HuH-7.5 (cell line): ENCODE measurements around the gene GATM.
"Not testable (repeated sequence)": the region's sequence is repeated elsewhere in the genome, so short reads cannot be mapped to it uniquely, and the experiment has no call there.

Experiments
- DNase-seq: peaks from one replicate; pipeline ENCODE4 v3.0.0; 2011; ENCODE audit warnings: low spot score

GATM gene

DNA sequence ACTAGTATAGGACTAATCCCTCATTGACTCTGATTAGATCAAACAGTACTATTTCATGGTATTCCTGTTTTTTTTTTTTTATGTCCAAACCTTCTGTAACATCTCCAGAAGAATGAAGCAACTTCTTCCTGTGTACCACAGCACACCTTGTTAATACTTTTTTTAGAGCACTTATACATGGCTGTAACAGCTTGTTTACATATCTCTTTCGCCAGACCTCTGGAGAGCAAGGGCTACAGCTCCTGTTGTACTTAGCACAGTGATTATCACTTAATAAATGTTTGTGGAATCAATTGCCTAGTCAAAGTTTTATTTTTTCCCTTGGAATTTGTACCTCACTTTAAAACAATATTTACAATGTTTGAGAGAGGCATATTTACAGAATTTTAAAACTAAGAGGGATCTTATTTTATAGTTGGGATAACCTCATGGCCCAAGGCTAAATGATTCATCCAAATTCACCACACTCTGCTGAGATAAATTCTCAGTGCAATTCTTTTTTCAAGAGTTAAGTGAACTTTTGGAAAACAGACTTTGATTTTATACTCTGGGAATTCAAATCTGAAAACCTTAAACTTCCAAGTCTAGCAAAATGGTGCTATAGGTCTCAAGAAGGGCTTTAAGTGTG, 9.2 kb upstream of the GATM start:
- DNase-seq: no peak

- no peak for DNase-seq
Observed at GRCh38 chr15:45386974-45387373, 8.6 kb upstream of the GATM start.

DNA sequence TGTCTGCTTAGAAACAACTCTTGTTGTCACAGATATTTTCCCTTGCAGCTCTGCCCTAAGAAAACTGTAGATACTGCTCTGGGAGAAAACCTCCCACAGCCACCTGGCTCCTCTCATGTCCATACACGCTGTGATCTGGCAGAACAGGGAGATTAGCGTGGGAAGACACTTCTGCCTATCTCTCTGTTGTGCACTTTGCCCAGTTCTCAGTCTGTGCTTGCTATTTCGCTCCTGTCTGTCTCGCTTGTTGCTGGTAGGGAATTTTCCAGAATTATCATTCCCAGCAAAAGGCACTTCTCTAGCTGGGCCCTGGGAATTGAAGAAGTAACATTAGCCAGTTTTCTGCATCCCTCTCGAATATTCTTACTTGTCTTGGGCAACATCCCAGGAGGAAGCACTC, 8.1 kb upstream of the GATM start:
- no peak for DNase-seq

GRCh38 chr15:45385590-45385989, 7.2 kb upstream of the GATM start:
- DNase-seq: no peak

DNA sequence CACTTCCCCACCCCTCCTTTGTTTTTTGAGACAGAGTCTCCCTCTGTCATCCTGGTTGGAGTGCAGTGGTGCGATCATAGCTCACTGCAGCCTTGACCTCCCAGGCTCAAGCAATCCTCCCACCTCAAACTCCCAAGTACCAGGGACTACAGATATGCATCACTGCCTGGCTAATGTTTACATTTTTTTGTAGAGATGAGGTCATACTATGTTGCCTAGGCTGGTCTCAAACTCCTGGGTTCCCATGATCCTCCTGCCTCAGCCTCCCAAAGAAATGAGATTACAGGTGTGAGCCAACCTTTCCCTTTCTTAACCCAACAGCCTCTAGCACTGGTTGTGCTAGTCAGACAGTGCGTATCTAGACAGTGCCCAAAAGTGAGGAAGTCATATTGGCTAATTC, 6.4 kb upstream of the GATM start:
- no peak for DNase-seq

GRCh38 chr15:45378913-45379262, 544 bp upstream of the GATM start:
- no peak for DNase-seq

DNA sequence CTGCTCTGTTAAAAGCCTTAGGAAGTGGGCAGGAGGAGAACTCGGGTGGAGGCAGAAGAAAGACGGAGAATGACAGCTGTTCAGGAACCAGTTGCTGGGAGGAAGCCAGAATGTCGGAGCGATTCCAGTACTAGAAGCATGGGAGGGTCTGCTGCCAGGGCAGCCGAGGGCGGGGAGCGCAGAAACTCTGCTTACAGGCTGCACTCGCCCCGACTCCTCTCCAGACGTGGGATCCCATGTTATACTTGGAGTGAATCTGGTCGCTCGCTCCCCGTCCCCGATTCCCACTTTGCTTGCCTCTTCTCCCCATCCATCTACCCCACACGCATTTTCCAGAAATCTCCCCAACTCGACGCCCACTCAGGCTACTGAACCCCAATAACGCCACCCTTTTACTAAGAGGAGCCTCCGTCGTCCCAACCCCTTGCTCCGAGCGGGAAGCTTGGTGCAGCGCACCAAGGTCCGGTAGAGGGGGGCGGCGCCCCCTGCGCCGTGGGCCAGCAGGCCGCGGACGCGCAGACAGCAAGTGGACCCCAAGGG, 665 bp downstream of the GATM start:
- no peak for DNase-seq

DNA sequence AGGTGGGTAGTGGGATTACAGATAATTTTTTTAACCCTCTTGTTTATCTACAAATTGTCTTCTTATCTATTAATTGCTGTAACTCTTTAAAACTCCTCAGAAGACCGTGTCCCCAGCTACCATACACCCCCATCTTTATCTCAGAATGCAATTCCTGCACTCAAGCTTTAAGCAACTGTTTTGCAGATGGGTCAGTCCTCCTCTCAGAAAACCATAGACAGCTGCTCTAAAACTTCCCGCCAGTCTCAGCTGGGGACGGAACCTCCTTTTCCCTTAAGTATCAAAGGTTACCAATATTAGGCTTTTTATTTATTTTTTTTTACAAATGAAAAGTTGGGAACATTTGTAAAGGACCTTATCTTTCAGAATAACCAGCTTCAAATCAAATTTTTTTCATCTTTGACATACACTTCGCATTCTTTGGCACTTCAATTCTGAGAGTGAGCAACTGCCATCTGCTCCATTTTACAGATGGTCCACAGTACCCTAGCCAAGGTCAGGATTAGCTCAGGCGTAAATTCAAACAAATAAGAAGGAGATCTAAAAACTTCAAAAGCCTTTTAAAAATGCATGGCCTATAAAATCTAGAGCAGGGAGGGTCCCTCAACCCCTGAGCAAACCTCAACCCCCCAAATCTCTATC, 1.3 kb downstream of the GATM start:
- no peak for DNase-seq

DNA sequence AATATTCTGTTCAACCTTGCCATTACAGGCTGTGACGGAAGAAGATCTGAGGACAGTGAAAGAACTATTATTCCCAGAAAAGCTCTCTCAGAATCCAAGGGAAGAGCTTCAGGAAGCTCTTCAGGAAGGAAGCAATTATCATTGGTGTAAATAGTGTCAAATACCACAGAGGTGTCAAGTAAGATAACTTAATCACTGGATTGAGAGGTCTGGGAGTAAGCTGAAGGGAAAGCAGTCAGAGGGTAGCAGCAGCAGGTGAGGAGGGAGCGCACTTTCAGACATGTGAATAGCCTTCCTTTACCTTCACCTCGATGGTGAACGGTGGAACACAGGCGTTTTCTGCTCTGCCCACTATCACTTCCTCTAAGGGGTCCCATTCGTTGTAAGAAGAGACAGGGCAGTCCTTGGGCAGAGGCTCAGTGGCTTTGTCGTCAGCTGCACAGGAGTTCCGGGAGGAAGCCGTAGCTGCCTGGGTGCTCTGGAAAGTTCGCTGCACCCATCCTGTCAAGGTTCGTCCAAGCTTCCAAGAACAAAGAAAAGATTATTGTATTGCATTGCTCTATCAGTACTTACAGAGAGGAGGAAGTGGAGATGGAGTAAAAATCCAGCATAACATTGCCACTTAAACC, 1.9 kb downstream of the GATM start:
- DNase-seq: no peak

DNA sequence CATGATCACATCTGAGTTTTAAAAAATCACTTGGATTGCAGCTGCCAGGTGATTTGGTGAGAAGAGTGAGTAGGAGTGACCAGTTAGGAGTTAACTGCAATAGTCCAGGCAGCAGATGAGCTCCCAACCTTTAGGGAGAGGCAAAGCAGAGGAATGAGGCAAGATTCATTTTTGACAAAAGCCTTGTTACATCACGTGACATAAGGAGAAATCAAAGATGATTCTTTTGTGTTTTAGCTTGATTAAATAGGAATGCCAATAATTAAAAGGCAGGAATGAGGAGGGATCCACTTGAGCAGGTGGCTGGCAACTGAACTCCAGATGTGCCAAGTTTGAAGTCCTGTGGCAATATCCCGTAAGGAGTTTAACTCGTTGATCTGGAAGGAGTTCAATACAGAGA, 2.5 kb downstream of the GATM start:
- no peak for DNase-seq

DNA sequence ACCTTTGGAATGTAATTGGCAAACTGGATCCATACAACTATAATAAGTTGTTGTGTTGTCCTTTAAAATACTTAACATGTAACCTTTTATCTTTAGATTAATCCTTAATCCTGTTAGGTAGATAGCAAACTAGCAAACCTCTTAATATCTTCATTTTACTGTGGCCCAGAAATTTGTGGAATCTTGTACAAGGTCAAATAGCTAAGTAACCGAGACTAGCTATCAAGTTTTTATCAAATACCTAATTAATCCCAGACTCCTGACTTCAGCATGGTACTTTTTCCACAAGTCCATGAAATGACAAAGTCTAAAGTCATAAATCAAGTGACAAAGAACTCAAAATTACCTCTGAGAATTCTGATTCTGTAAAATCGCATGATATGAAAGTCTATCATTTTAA, 4.4 kb downstream of the GATM start:
- DNase-seq: no peak

DNA sequence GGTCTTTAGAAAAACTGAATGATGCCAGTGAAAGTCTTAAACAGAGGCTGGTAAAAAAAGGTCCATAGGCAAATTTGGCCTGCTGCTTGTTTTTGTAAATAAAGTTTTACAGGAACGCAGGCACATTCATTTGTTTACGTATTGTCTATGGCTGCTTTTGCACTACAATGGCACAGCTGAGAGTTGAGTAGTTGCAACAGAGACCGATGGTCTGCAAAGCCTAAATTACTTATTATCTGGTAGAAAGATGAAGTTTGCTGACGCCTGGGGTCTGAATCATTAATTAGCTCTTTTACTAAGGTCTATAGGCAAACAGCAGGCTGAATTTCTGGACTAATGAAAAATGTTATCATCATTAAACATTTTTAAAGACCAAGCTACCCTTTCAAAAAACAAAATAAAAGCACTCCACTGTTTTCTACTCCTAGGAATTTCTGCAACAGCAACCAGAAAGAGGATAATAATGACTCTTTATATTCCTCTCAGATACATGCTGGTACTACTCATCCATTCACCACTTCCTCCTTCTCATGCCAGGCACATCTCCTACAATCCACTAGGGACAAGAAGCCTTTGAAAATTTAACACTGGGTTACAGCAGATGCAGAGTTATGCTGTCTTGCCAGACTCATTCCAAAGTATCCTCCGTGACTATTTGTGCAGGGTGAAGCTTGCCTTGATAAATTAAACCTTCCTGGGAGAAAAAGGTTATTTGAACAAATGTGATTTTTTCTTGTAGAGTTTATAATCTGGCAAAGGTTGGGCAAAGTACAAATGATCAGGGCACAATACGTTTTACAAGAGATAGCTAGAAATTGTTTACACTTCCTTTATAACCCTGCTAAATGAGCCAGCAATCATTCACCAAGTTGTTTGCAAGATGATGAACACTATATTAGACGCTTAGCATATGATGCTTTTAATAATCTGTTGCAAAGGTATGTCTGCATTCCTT, 6.0 kb downstream of the GATM start:
- DNase-seq: no peak

GRCh38 chr15:45371546-45371945, 6.8 kb downstream of the GATM start:
- DNase-seq: no peak

- not testable (repeated sequence) for DNase-seq
Observed at GRCh38 chr15:45370042-45370441, 8.3 kb downstream of the GATM start.

GRCh38 chr15:45367222-45367621, 11.1 kb downstream of the GATM start:
- DNase-seq: not testable (repeated sequence)

DNA sequence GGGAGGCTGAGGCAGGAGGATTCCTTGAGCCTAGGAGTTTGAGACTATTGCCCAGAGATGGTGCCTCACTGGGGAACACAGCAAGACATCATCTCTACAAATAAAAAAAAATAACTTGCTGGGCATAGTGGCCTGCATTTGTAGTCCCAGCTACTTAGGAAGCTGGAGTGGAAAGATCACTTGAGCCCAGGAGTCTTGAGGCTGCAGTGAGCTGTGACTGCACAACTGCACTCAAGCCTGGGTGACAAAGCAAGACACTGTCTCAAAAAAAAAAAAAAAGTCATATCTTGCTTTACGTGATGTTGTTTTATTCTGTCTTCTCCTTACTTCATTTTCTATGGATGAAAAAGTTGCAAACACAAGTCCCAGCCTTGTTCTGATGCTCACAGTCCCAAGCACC, 14.1 kb downstream of the GATM start:
- no peak for DNase-seq

- DNase-seq: no peak
Observed at GRCh38 chr15:45363801-45364200, 14.5 kb downstream of the GATM start.

- no peak for DNase-seq
Observed at GRCh38 chr15:45363334-45363733, 15.0 kb downstream of the GATM start.

DNA sequence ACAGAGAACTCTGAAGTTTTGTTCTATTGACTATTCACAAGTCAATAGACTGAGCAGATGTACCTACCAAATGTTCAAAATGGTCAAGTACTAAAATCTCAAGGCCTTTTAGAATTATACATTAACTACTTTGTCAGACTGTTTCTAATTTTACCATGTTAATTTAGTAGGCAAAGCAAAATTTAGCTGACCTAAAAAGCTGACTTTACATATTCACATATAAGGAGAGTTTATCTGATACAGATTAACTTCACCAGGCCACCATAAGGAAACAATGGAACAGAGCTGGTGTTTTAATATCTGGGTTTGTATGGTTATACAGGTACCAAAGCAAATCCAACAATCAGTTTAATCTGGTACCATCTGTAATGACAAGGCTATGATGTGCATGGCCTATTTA, 15.9 kb downstream of the GATM start:
- no peak for DNase-seq

DNA sequence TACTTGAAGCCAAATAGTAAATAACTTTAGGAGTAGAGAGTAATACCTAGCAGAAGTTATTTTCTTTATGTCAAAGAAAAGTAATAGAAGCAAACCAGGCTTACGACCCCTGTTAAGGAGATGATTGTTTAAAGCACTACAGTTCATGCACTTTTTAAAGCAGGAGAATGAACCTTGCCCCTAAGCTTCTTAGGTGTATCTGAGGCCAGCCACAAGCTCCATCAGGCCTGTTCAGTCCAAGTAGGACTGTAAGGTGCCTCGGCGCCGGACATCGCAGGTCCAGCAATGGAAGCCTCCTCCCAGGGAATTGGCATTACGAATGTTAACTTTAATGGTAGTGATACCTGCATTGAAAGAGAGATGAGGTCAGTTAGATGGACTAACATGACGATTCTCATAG, 16.5 kb downstream of the GATM start:
- DNase-seq: no peak

DNA sequence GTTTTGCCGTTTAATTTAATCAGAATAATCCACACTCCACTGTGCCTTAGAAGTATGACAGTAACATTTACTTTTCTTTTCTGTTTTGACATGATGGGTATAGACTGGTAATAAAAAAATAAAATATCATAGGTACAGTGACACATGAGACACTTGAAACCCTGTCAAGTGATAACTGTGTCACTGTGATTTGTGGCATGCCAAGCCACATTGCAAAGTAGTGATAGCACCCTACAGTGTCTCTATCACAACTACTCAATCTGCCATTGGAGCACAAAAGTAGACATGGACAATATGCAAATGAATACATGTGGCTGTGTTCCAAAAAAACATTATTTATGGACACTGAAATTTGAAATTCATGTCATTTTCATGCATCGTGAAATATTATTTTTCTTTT, 22.5 kb downstream of the GATM start:
- DNase-seq: no peak

- no peak for DNase-seq
Observed at GRCh38 chr15:45354711-45355110, 23.6 kb downstream of the GATM start.
